Activated T-cell treated with anti-CD3 and anti-CD28 coated beads for 48 hours (primary cell): ENCODE measurements around the gene CHIC2.

Source experiments
- DNase-seq: peaks from one replicate; pipeline ENCODE4 v3.0.0-alpha.2; 2020; ENCODE audit warnings: low read depth

CHIC2 gene

DNA sequence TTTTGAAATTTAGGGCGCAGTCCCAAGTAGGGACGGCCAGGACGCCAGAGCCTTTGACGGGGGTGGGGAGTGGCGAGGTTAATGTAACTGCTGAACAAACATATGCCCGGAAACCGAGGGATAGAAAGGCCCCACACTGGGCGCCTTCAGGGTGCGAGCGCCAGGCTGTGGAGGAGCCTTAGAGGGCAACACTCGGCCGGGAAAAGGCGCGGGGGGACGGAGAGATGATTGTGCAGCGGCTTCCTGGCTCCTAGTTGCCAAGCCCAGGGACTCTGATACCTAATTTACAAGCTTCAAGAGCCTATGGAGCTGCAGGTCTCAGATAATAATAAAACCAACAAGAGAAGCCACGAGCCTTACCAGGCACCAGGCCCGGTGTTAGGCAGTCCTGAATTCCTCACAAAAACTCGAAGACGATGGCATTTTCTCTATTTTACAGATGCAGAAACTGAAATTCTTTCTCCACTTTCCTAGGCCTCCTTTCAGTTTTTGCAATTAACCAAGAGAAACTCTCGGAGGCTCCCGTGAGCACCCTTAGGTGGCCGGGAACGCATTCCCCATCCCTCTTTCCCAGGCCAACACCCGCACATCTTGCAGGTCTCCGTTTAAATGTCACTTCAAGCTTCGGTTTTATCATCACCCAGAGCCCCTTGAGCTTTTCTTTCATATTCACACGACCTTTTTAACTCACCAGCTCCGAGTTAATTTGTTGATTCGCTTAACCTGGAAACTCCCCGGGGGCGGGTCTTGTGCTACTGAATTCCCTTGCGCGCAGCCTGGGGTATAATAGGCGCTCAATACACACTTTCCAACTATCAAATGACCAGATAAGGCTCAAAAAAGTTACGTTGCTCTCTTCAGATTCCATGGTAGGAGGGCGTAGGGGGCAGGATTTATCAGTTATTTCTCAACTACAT is 29.2 kb upstream of the CHIC2 start:
- no peak for DNase-seq

- DNase-seq: no peak
These were observed 28.3 kb upstream of the CHIC2 start for GRCh38 chr4:54092405-54093323.

- peak; percentile 60 for DNase-seq
These were observed 27.4 kb upstream of the CHIC2 start for GRCh38 chr4:54091637-54092404.

GRCh38 chr4:54090804-54091623 is 26.6 kb upstream of the CHIC2 start:
- no peak for DNase-seq

GRCh38 chr4:54090404-54090803 is 26.0 kb upstream of the CHIC2 start:
- DNase-seq: no peak

- no peak for DNase-seq
These were observed 25.5 kb upstream of the CHIC2 start for GRCh38 chr4:54089875-54090274.

DNA sequence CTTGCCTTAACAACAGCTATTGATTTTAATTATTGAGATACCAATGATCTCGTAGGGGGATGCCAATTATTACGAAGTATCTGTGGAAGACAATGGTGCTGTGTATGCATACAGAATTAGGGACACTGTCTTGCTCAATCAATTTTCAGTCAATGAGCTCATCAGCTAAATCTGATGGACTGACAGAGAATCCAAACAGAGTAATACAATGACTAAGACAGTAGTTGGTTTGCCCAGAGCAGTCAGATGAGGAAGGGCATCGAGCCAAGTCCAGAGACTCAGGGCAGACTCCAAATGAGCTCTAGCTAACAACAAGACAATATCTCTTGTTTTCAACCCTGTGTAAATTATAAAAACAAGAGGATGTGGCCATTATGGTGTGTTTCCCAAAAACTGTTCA is 20.9 kb upstream of the CHIC2 start:
- DNase-seq: no peak

- DNase-seq: no peak
These were observed 17.8 kb upstream of the CHIC2 start for GRCh38 chr4:54082168-54082567.

- DNase-seq: no peak
These were observed 13.4 kb upstream of the CHIC2 start for GRCh38 chr4:54077812-54078211.

- no peak for DNase-seq
These were observed 12.3 kb upstream of the CHIC2 start for GRCh38 chr4:54076673-54077072.

GRCh38 chr4:54074381-54074780 is 10.0 kb upstream of the CHIC2 start:
- no peak for DNase-seq

GRCh38 chr4:54073271-54073880 is 9.0 kb upstream of the CHIC2 start:
- no peak for DNase-seq

DNA sequence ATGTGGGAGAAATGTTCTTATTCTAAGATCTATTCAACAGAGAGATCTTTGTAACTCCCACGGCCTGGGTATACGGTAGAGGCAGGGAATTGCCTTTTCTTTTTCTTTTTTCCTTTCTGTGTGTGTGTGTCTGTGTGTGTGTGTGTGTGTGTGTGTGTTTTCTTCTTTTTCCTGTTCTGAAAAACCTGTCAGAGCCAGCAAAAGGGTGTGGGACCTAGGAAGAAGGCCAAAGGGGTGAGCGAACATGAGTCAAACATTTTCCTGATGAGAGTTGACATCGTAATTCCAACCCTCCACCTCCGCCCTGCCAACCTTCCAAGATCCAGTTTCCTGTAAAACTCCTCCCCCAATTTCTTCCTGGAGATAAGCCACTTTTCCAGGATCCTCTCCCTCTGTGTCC is 2.8 kb upstream of the CHIC2 start:
- no peak for DNase-seq

- DNase-seq: no peak
These were observed 2.3 kb upstream of the CHIC2 start for GRCh38 chr4:54066718-54067129.

DNA sequence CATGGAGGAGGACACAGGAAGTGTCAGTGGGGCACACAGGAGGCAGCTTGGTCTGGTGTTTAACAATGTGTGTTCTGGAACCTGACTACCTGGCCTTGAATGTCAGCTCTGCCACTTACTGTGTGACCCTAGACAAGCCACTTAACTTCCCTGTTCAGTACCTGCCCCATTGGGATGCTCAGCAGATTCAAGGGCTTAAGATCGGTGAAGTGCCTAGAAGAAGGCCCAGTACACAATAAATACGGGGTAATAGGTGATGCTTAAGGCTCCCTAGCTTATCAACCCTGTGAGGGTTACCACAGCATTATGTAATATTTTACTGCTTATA is 1.6 kb upstream of the CHIC2 start:
- DNase-seq: no peak

GRCh38 chr4:54065282-54066087 is 1.1 kb upstream of the CHIC2 start:
- DNase-seq: no peak

DNA sequence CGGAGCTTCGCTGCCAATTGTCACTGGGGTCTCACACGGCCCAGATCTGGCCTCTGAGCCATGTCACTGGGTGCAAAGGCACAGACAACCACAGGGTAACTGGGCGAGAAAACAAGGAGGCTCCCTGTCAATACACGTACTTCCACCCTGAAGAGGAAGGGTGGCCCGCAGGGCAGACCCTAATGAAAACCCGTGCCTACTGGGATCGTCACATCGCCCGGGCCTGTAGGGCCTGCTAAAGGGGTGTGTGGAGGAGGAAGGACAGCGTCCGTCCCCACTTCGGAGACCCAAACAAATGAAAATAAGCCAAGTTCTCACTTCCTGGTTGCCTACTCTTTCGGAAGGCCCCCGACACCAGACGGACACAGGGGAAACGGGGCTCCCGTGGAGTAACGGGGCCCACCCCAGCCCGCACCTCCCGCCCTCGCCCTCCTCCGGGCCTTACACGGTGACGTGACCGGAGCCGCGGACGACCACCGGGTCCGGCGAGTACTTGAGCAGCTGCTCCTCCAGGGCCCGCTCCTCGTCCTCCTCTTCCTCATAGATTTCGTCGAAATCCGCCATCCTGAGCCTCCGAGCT is 578 bp downstream of the CHIC2 start:
- DNase-seq: peak; percentile 11

GRCh38 chr4:54063229-54063628 is 1.2 kb downstream of the CHIC2 start:
- DNase-seq: no peak

GRCh38 chr4:54062392-54062791 is 2.0 kb downstream of the CHIC2 start:
- no peak for DNase-seq

DNA sequence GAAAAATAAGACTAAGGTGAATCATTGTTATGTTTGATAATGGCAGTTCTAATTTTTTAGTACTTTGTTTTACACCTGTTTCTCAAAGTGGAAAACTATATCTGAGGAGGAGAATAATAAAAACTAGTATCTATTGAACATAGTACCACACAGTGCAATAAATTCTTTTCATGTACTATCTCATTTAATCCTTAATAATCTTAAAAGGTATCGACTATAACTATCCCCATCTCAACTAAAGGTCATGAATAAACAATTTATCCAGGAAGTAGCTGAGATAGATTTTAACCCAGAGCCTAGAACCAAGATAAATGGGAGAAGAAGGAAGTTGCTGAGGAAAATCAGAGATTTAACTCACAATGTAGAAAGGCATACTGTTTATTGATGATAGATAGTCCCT is 2.5 kb downstream of the CHIC2 start:
- no peak for DNase-seq
